Ovary (tissue), 3 donors: ENCODE measurements around the gene PSMB9.

Source experiments
- CTCF ChIP-seq, 3 donors: fragments of 450-650 bp in 2 of 3; fragments of 200-600 bp in 1 of 3; IDR thresholded peaks; one replicate each; pipeline versions ENCODE4 v1.5.1 to v1.8.0; 2016 to 2022; ENCODE audit warnings: antibody characterized with exemption in 3 of 3, mild to moderate bottlenecking in 1 of 3
- EP300 ChIP-seq: sonication (generic); formaldehyde crosslinking; IDR thresholded peaks from one replicate; pipeline ENCODE4 v1.6.1; 2017; ENCODE audit warnings: antibody characterized with exemption
- POLR2A ChIP-seq: fragments of 450-650 bp; IDR thresholded peaks from one replicate; pipeline ENCODE4 v1.6.1; 2017; ENCODE audit warnings: antibody characterized with exemption, mild to moderate bottlenecking, moderate library complexity
- donor health status: DM: no; HTN: no; CAD: no.

GRCh38 chr6:32842021-32842650 lies 11.9 kb upstream of the PSMB9 start:
- no peak for TF ChIP-seq CTCF (IDR thresholded peaks at IDR 0.05)
- no peak for TF ChIP-seq EP300
- TF ChIP-seq POLR2A: no peak
